ENCODE results near the gene AARSD1.
"Not testable (repeated sequence)": the region's sequence is repeated elsewhere in the genome, so short reads cannot be mapped to it uniquely, and the experiment has no call there.

AARSD1 gene

GRCh38 chr17:42982266-42982665 lies 18.0 kb upstream of the AARSD1 start:
- no peak overlapping the region for H3K27ac Mint-ChIP-seq
- peaks cover 23% of the 10 kb centered on the region for H3K36me3 Mint-ChIP-seq (ENCODE audit: low read depth)
- H3K4me3 Mint-ChIP-seq: peak overlapping the region; percentile 92 to 95 (median 95)
- H3K27me3 Mint-ChIP-seq (ENCODE audit: low read depth): no peaks in the 10 kb centered on the region
- H3K9me3 Mint-ChIP-seq: no peaks in the 10 kb centered on the region
- no peak for TF ChIP-seq CTCF (IDR thresholded peaks at IDR 0.05; ENCODE audit: unreplicated experiment in 3 of 3)
- H3K4me1 Mint-ChIP-seq: peaks cover 25% of the 10 kb centered on the region

GRCh38 chr17:42980766-42981397 lies 16.6 kb upstream of the AARSD1 start:
- H3K27me3 Mint-ChIP-seq (ENCODE audit: low read depth): no peaks in the 10 kb centered on the region
- peak overlapping the region; percentile 92 to 95 (median 95) for H3K4me3 Mint-ChIP-seq
- H3K27ac Mint-ChIP-seq: peak overlapping the region; percentile 67 to 89 (median 78)
- TF ChIP-seq CTCF (IDR thresholded peaks at IDR 0.05; ENCODE audit: unreplicated experiment in 3 of 3): peak in 2 of 3 experiments; percentile 16 to 35
- H3K36me3 Mint-ChIP-seq (ENCODE audit: low read depth): peaks cover 17% of the 10 kb centered on the region
- no peaks in the 10 kb centered on the region for H3K9me3 Mint-ChIP-seq
- peaks cover 25% of the 10 kb centered on the region for H3K4me1 Mint-ChIP-seq

- H3K4me1 Mint-ChIP-seq: peaks cover 25% of the 10 kb centered on the region
Measured at GRCh38 chr17:42980274-42980765, 16.1 kb upstream of the AARSD1 start, which contains the start of gene RUNDC1. RUNDC1 (plus strand) TSS chr17:42980565; CDS start chr17:42980577, 12 bp downstream.

GRCh38 chr17:42979511-42980273 lies 15.4 kb upstream of the AARSD1 start, which contains the start of gene PTGES3L:
PTGES3L (minus strand) TSS chr17:42980080; CDS start chr17:42980053, 27 bp downstream.
- H3K27ac Mint-ChIP-seq: peak within 1 kb of the TSS; percentile 78 to 89 (median 83)
- TF ChIP-seq CTCF (IDR thresholded peaks at IDR 0.05; ENCODE audit: unreplicated experiment in 3 of 3): no peak
- H3K4me1 Mint-ChIP-seq: peaks cover 25% of the 10 kb centered on the region
- H3K27me3 Mint-ChIP-seq (ENCODE audit: low read depth): no peaks in the 10 kb centered on the region
- H3K4me3 Mint-ChIP-seq: peak within 1 kb of the TSS; percentile 95 to 98 (median 97)
- no peaks in the 10 kb centered on the region for H3K9me3 Mint-ChIP-seq
- peaks cover 8% of the 10 kb centered on the region for H3K36me3 Mint-ChIP-seq (ENCODE audit: low read depth)

More at GRCh38 chr17:42980274-42980765, 16.1 kb upstream of the AARSD1 start, which contains the start of gene RUNDC1:
- TF ChIP-seq CTCF (IDR thresholded peaks at IDR 0.05; ENCODE audit: unreplicated experiment in 3 of 3): no peak
- Mint-ChIP-seq H3K27ac (peak within 1 kb of the TSS; percentile 78 to 89 (median 83)), H3K27me3 (ENCODE audit: low read depth) (no peaks in the 10 kb centered on the region), H3K4me3 (peak within 1 kb of the TSS; percentile 95 to 98 (median 97)), H3K9me3 (no peaks in the 10 kb centered on the region), H3K36me3 (ENCODE audit: low read depth) (peaks cover 11% of the 10 kb centered on the region)

- H3K36me3 Mint-ChIP-seq (ENCODE audit: low read depth); H3K27me3 Mint-ChIP-seq (ENCODE audit: low read depth); H3K27ac Mint-ChIP-seq: not testable (repeated sequence)
Measured at GRCh38 chr17:42975701-42976100, 11.4 kb upstream of the AARSD1 start.

GRCh38 chr17:42975265-42975664 lies 11.0 kb upstream of the AARSD1 start:
- peaks cover 12% of the 10 kb centered on the region for H3K4me1 Mint-ChIP-seq
- no peak for TF ChIP-seq CTCF (IDR thresholded peaks at IDR 0.05; ENCODE audit: unreplicated experiment in 3 of 3)
- H3K27me3 Mint-ChIP-seq (ENCODE audit: low read depth): no peaks in the 10 kb centered on the region
- peak overlapping the region; percentile 24 to 61 (median 31) for H3K4me3 Mint-ChIP-seq
- H3K36me3 Mint-ChIP-seq (ENCODE audit: low read depth): no peaks in the 10 kb centered on the region
- no peaks in the 10 kb centered on the region for H3K9me3 Mint-ChIP-seq
- peak overlapping the region in 1 of 3 experiments; percentile 24 for H3K27ac Mint-ChIP-seq

More at GRCh38 chr17:42975701-42976100, 11.4 kb upstream of the AARSD1 start:
- H3K9me3 Mint-ChIP-seq: not testable (repeated sequence)
- H3K4me3 Mint-ChIP-seq: peak overlapping the region in 1 of 3 experiments; percentile 24
- H3K4me1 Mint-ChIP-seq: peaks cover 14% of the 10 kb centered on the region

- H3K27ac Mint-ChIP-seq: not testable (repeated sequence)
Measured at GRCh38 chr17:42973323-42973722, 9.1 kb upstream of the AARSD1 start.

More at GRCh38 chr17:42973323-42973722, 9.1 kb upstream of the AARSD1 start:
- H3K4me1 Mint-ChIP-seq; H3K4me3 Mint-ChIP-seq; H3K9me3 Mint-ChIP-seq; H3K27me3 Mint-ChIP-seq (ENCODE audit: low read depth); H3K36me3 Mint-ChIP-seq (ENCODE audit: low read depth): not testable (repeated sequence)

Measured in nephron (organoid).